Neural progenitor cell (in vitro differentiated cells): ENCODE results near the gene PHETA1. TPM values are rescaled to one million over a fixed set of nuclear protein-coding genes. Genes with fewer than 3 reads are reported as not detected.
A peak's percentile ranks its signal among the peaks of the same experiment; 100 is the strongest.

Source experiments
- DNase-seq: peaks from one replicate; pipeline ENCODE4 v3.0.0-alpha.2; 2016; ENCODE audit warnings: low spot score
- H2AFZ ChIP-seq: fragments of 200-600 bp; sonication (generic); replicated peaks from 2 replicates; pipeline ENCODE4 v1.6.1; 2016; ENCODE audit warnings: antibody characterized with exemption
- H3F3A ChIP-seq: fragments of 200-600 bp; sonication (generic); 2 replicates; pipeline ENCODE4 v1.6.1; 2016; ENCODE audit warnings: antibody characterized with exemption, low read depth
- H3K27ac ChIP-seq: fragments of 200-600 bp; sonication (generic); 2 replicates; pipeline ENCODE4 v1.5.1; 2016; ENCODE audit warnings: mild to moderate bottlenecking
- H3K27me3 ChIP-seq: fragments of 200-600 bp; sonication (generic); 2 replicates; pipeline ENCODE4 v1.6.1; 2016; ENCODE audit warnings: mild to moderate bottlenecking, moderate library complexity
- H3K36me3 ChIP-seq: fragments of 200-600 bp; sonication (generic); 2 replicates; pipeline ENCODE4 v1.5.1; 2016
- H3K4me1 ChIP-seq: fragments of 200-600 bp; sonication (generic); 2 replicates; pipeline ENCODE4 v1.6.1; 2016; ENCODE audit warnings: mixed run types
- H3K4me2 ChIP-seq: fragments of 200-600 bp; sonication (generic); 2 replicates; pipeline ENCODE4 v1.6.1; 2016
- H3K4me3 ChIP-seq: fragments of 200-600 bp; sonication (generic); 2 replicates; pipeline ENCODE4 v1.5.1; 2016
- H3K79me2 ChIP-seq: fragments of 200-600 bp; sonication (generic); 2 replicates; pipeline ENCODE4 v1.6.1; 2016; ENCODE audit warnings: low read depth
- H3K9ac ChIP-seq: fragments of 200-600 bp; sonication (generic); 2 replicates; pipeline ENCODE4 v1.6.1; 2016
- H3K9me3 ChIP-seq: fragments of 200-600 bp; sonication (generic); 2 replicates; pipeline ENCODE4 v1.5.1; 2016; ENCODE audit warnings: low read depth
- H4K20me1 ChIP-seq: fragments of 200-600 bp; sonication (generic); 2 replicates; pipeline ENCODE4 v1.6.1; 2016; ENCODE audit warnings: low read depth
- H3K27ac Mint-ChIP-seq: 3 replicates; pipeline ENCODE4 v1.8.0; 2021; ENCODE audit warnings: mixed read lengths
- H3K27me3 Mint-ChIP-seq: 2 replicates; pipeline ENCODE4 v1.8.0; 2022; ENCODE audit warnings: low read depth, mild to moderate bottlenecking, inconsistent platforms, moderate library complexity, mixed read lengths; ENCODE audit not compliant: insufficient read depth
- H3K36me3 Mint-ChIP-seq: 3 replicates; pipeline ENCODE4 v1.8.0; 2021; ENCODE audit warnings: mixed read lengths
- H3K4me1 Mint-ChIP-seq: 3 replicates; pipeline ENCODE4 v1.8.0; 2021; ENCODE audit warnings: mixed read lengths
- H3K4me3 Mint-ChIP-seq: 3 replicates; pipeline ENCODE4 v1.8.0; 2021; ENCODE audit warnings: mild to moderate bottlenecking, moderate library complexity, mixed read lengths
- H3K9me3 Mint-ChIP-seq: 3 replicates; pipeline ENCODE4 v1.8.0; 2020; ENCODE audit warnings: mixed read lengths
- CTCF ChIP-seq: fragments of 200-600 bp; sonication (generic); IDR thresholded peaks from 2 replicates; pipeline ENCODE4 v1.5.1; 2017; ENCODE audit warnings: antibody characterized with exemption, mild to moderate bottlenecking
- EZH2 ChIP-seq: fragments of 200-600 bp; sonication (generic); IDR thresholded peaks from 2 replicates; pipeline ENCODE4 v1.6.1; 2017; ENCODE audit warnings: antibody characterized with exemption, mild to moderate bottlenecking, moderate library complexity
- EZH2phosphoT487 ChIP-seq: fragments of 200-600 bp; sonication (generic); IDR thresholded peaks from 2 replicates; pipeline ENCODE4 v1.6.1; 2017; ENCODE audit warnings: antibody characterized with exemption
- total RNA-seq: library from RNA; depleted of rRNA; stranded (reverse); fragments of >200 nt; gene quantifications from 2 replicates; pipeline ENCODE4 v1.2.3, GENCODE V29; 2015; ENCODE audit warnings: low replicate concordance

The PHETA1 gene
- total RNA-seq, 1 donor from 2014 or later, result 1.5 TPM

GRCh38 chr12:111361717-111362576 is 6.9 kb downstream of the PHETA1 start:
- Mint-ChIP-seq H3K27me3 (peaks cover 6% of the 10 kb centered on the region), H3K9me3 (no peaks in the 10 kb centered on the region), H3K4me1 (peaks cover 17% of the 10 kb centered on the region), H3K36me3 (peaks cover 7% of the 10 kb centered on the region), H3K4me3 (no peak overlapping the region), H3K27ac (peak overlapping the region; percentile 33)
- Histone ChIP-seq H3K27me3 (no peaks in the 10 kb centered on the region), H3F3A (peaks cover 7% of the 10 kb centered on the region), H4K20me1 (peaks cover 8% of the 10 kb centered on the region), H3K27ac (no peak overlapping the region), H3K9ac (no peak overlapping the region), H3K36me3 (no peaks in the 10 kb centered on the region), H3K4me3 (no peak overlapping the region), H3K79me2 (no peaks in the 10 kb centered on the region), H3K4me2 (no peak overlapping the region), H2AFZ (no peak overlapping the region), H3K9me3 (no peaks in the 10 kb centered on the region), H3K4me1 (no peaks in the 10 kb centered on the region)
- TF ChIP-seq EZH2 (no peak), EZH2phosphoT487 (no peak), CTCF (no peak)
- no peak for DNase-seq

DNA sequence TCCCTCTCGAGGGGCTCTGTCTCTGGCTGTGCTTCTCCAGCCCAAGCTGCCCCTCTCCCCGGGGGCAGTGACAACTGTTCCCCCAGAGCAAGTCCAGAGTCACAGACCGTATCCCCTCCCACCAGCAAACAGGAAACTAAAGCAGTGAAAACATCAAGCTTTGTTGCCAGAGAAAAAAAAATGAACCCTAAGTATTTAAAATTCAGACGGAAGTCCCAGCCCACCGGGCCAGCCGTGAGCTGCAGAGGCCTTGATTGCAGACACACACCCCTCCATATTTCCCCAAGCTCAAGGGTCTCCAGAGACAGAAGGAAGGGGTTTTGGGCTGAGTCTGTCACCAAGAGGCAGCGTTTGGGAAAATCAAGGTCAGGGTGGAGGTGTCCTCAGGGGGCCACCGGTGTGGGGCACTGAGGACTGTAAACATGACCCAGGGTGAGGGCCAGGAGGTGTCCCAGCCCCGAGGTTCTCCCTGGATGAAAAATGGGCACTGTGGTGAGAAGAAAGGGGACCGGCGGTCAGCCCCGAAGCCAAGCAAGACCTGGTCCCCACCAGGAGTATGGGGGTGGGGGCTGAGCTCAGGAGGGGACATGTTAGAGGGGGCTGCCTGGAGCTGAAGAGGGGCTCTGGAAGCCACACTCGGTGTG is 7.7 kb downstream of the PHETA1 start:
- Histone ChIP-seq H3K4me2 (no peak overlapping the region), H3K27ac (no peak overlapping the region), H3K4me3 (no peak overlapping the region), H3K9me3 (no peaks in the 10 kb centered on the region), H3K27me3 (no peaks in the 10 kb centered on the region), H2AFZ (no peak overlapping the region), H4K20me1 (peaks cover 2% of the 10 kb centered on the region), H3K4me1 (no peaks in the 10 kb centered on the region), H3F3A (peaks cover 7% of the 10 kb centered on the region), H3K9ac (no peak overlapping the region), H3K36me3 (no peaks in the 10 kb centered on the region), H3K79me2 (no peaks in the 10 kb centered on the region)
- Mint-ChIP-seq H3K4me3 (no peak overlapping the region), H3K4me1 (peaks cover 14% of the 10 kb centered on the region), H3K9me3 (no peaks in the 10 kb centered on the region), H3K27ac (no peak overlapping the region), H3K36me3 (peaks cover 4% of the 10 kb centered on the region), H3K27me3 (peaks cover 2% of the 10 kb centered on the region)
- no peak for DNase-seq
- TF ChIP-seq CTCF (no peak), EZH2 (no peak), EZH2phosphoT487 (no peak)

- Histone ChIP-seq H3K4me2 (no peak overlapping the region), H3K27ac (no peak overlapping the region), H3K4me1 (no peaks in the 10 kb centered on the region), H3K9me3 (no peaks in the 10 kb centered on the region), H4K20me1 (no peaks in the 10 kb centered on the region), H3K36me3 (no peaks in the 10 kb centered on the region), H3F3A (peaks cover 7% of the 10 kb centered on the region), H3K4me3 (no peak overlapping the region), H3K9ac (no peak overlapping the region), H3K27me3 (no peaks in the 10 kb centered on the region), H2AFZ (no peak overlapping the region), H3K79me2 (no peaks in the 10 kb centered on the region)
- Mint-ChIP-seq H3K27me3 (peaks cover 2% of the 10 kb centered on the region), H3K9me3 (no peaks in the 10 kb centered on the region), H3K4me3 (no peak overlapping the region), H3K27ac (no peak overlapping the region), H3K36me3 (peaks cover 3% of the 10 kb centered on the region), H3K4me1 (peaks cover 10% of the 10 kb centered on the region)
- no peak for DNase-seq
- TF ChIP-seq EZH2, result no peak
- no peak for TF ChIP-seq EZH2phosphoT487
- TF ChIP-seq CTCF, result no peak
Measured at GRCh38 chr12:111360325-111360930, 8.5 kb downstream of the PHETA1 start.
